IMR-90 (cell line): ENCODE measurements around the gene SLC24A3.

Experiments used
- BHLHE40 ChIP-seq: fragments of 150-350 bp; IDR thresholded peaks from 2 replicates; pipeline ENCODE4 v1.6.1; 2016; ENCODE audit warnings: mild to moderate bottlenecking, low read depth, low read length
- CHD1 ChIP-seq: IDR thresholded peaks from 2 replicates; pipeline ENCODE4 v1.6.1; 2012; ENCODE audit warnings: low read depth, low read length, improper control_type of control experiment
- CTCF ChIP-seq: conservative IDR thresholded peaks from 2 replicates; pipeline ENCODE4 v1.5.1; 2012; ENCODE audit warnings: mild to moderate bottlenecking, low read depth, low read length, improper control_type of control experiment
- MAFK ChIP-seq: IDR thresholded peaks from 2 replicates; pipeline ENCODE4 v1.6.1; 2012; ENCODE audit warnings: low read depth, low read length, improper control_type of control experiment
- MAZ ChIP-seq: IDR thresholded peaks from 2 replicates; pipeline ENCODE4 v1.6.1; 2012; ENCODE audit warnings: low read depth, mild to moderate bottlenecking, low read length, improper control_type of control experiment, moderate library complexity, borderline replicate concordance
- MXI1 ChIP-seq: IDR thresholded peaks from 2 replicates; pipeline ENCODE4 v1.6.1; 2012; ENCODE audit warnings: low read depth, mild to moderate bottlenecking, low read length, moderate library complexity, borderline replicate concordance
- NFE2L2 ChIP-seq: fragments of 150-350 bp; IDR thresholded peaks from 2 replicates; pipeline ENCODE4 v1.6.1; 2016; ENCODE audit warnings: low read depth, mild to moderate bottlenecking, low read length
- POLR2A ChIP-seq: IDR thresholded peaks from 2 replicates; pipeline ENCODE4 v1.6.1; 2012; ENCODE audit warnings: mild to moderate bottlenecking, low read depth, low read length
- RFX5 ChIP-seq: IDR thresholded peaks from 2 replicates; pipeline ENCODE4 v1.8.0; 2012; ENCODE audit warnings: low read depth, mild to moderate bottlenecking, low read length, moderate library complexity

GRCh38 chr20:19335916-19336315, 123.5 kb downstream of the SLC24A3 start:
- TF ChIP-seq NFE2L2 = no peak
- TF ChIP-seq CTCF = no peak
- no peak for TF ChIP-seq BHLHE40
- TF ChIP-seq CHD1 = no peak
- TF ChIP-seq MAZ = no peak
- TF ChIP-seq RFX5 = no peak
- no peak for TF ChIP-seq MAFK
- TF ChIP-seq MXI1 = no peak
- TF ChIP-seq POLR2A = no peak
